Fibroblast of lung (primary cell): ENCODE measurements around the gene NOVA1.

Experiments
- EZH2 ChIP-seq: IDR thresholded peaks from 2 replicates; pipeline ENCODE4 v1.5.1; 2012; ENCODE audit warnings: low read length, control low read depth, mild to moderate bottlenecking; ENCODE audit errors: missing control alignments
- TF ChIP-seq, protein P1 (sequence below), 2 donors: IDR thresholded peaks in 1 of 2; conservative IDR thresholded peaks in 1 of 2; 1 replicate in 1 of 2; 2 replicates in 1 of 2; pipeline ENCODE4 v1.5.1; 2011 to 2012; ENCODE audit warnings: low read length in 2 of 2, control low read depth in 1 of 2, inconsistent platforms in 1 of 2, low read depth in 1 of 2, mild to moderate bottlenecking in 1 of 2

DNA sequence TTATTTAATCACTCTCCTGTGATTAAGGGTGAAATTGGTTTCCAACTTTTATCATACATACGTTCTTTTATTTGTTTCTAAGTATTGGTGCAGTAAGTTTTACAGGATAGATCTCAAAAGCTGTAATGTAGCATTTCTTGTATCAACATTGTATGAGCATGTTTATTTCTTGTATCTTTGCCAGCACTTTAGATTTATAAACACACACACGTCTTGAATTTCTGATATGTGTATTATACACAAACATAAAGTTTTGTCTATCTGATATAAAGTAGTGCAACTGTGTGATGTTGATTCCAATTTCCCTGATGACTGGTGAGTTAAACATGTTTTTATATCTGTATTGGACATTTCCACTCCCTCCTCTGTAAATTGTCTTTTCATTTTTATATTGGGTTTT lies 134.7 kb downstream of the NOVA1 start:
- TF ChIP-seq, protein P1, sequence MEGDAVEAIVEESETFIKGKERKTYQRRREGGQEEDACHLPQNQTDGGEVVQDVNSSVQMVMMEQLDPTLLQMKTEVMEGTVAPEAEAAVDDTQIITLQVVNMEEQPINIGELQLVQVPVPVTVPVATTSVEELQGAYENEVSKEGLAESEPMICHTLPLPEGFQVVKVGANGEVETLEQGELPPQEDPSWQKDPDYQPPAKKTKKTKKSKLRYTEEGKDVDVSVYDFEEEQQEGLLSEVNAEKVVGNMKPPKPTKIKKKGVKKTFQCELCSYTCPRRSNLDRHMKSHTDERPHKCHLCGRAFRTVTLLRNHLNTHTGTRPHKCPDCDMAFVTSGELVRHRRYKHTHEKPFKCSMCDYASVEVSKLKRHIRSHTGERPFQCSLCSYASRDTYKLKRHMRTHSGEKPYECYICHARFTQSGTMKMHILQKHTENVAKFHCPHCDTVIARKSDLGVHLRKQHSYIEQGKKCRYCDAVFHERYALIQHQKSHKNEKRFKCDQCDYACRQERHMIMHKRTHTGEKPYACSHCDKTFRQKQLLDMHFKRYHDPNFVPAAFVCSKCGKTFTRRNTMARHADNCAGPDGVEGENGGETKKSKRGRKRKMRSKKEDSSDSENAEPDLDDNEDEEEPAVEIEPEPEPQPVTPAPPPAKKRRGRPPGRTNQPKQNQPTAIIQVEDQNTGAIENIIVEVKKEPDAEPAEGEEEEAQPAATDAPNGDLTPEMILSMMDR (conservative IDR thresholded peaks at IDR 0.05 in 1 of 2, IDR thresholded peaks at IDR 0.05 in 1 of 2; ENCODE audit: low read depth in 1 of 2, low read length in 2 of 2) = no peak
- TF ChIP-seq EZH2 = no peak
